ENCODE data around the gene MIGA1.

- TF ChIP-seq CTCF (IDR thresholded peaks at IDR 0.05; ENCODE audit: low read depth, low read length, poor library complexity, severe bottlenecking) (no peak), EZH2phosphoT487 (IDR thresholded peaks at IDR 0.05; ENCODE audit: borderline replicate concordance, low read length) (no peak)
Observed at GRCh38 chr1:77739235-77739634, 40.2 kb upstream of the MIGA1 start.
